NB4 (cell line): ENCODE measurements around the gene FREM1.
A peak's percentile ranks its signal among the peaks of the same experiment; 100 is the strongest.

ENCODE experiments used
- DNase-seq: peaks from one replicate; pipeline ENCODE4 v3.0.0; 2010; ENCODE audit warnings: low read depth
- H3K4me3 ChIP-seq: one replicate; pipeline ENCODE4 v1.5.1; 2011; ENCODE audit warnings: mild to moderate bottlenecking, low read depth, low read length, moderate library complexity
- CTCF ChIP-seq: IDR thresholded peaks from one replicate; pipeline ENCODE4 v1.5.1; 2012; ENCODE audit warnings: low read depth, low read length
- MAX ChIP-seq: IDR thresholded peaks from 2 replicates; pipeline ENCODE4 v1.6.1; 2011; ENCODE audit warnings: low read depth, low read length
- MYC ChIP-seq: IDR thresholded peaks from 2 replicates; pipeline ENCODE4 v1.6.1; 2011; ENCODE audit warnings: low read depth, low read length
- POLR2A ChIP-seq: IDR thresholded peaks from 2 replicates; pipeline ENCODE4 v1.6.1; 2011; ENCODE audit warnings: mild to moderate bottlenecking; ENCODE audit not compliant: insufficient read length; ENCODE audit errors: extremely low read depth

Gene FREM1

GRCh38 chr9:14704281-14704680 is 205.9 kb downstream of the FREM1 start:
- no peak for DNase-seq
- TF ChIP-seq MAX (no peak), POLR2A (no peak), CTCF (no peak), MYC (no peak)
- H3K4me3 ChIP-seq = no peak overlapping the region

GRCh38 chr9:14702200-14702720 is 208.0 kb downstream of the FREM1 start:
- DNase-seq = no peak
- TF ChIP-seq CTCF = no peak
- TF ChIP-seq POLR2A = no peak
- TF ChIP-seq MAX = no peak
- no peak for TF ChIP-seq MYC

GRCh38 chr9:14693251-14693861 is 216.9 kb downstream of the FREM1 start, which contains the start of gene ZDHHC21:
Gene ZDHHC21 (minus strand): TSS chr9:14693432. CDS start chr9:14674340, 19,092 bp downstream.
- peak; percentile 82 for DNase-seq
- TF ChIP-seq POLR2A (no peak), MAX (no peak; the same call in 1 of the 2 replicates), CTCF (no peak), MYC (no peak)
- H3K4me3 ChIP-seq = peak within 1 kb of the TSS; percentile 70

More at GRCh38 chr9:14702200-14702720, 208.0 kb downstream of the FREM1 start:
- H3K4me3 ChIP-seq = no peak overlapping the region

GRCh38 chr9:14692470-14693250 is 217.6 kb downstream of the FREM1 start:
- TF ChIP-seq MAX (no peak), MYC (no peak), CTCF (no peak), POLR2A (no peak)
- DNase-seq = peak; percentile 51
- peak overlapping the region; percentile 70 for H3K4me3 ChIP-seq

- H3K4me3 ChIP-seq = no peak overlapping the region
- DNase-seq = peak; percentile 28
- TF ChIP-seq POLR2A = no peak
- no peak for TF ChIP-seq CTCF
- TF ChIP-seq MYC = no peak
- no peak for TF ChIP-seq MAX
Measured at GRCh38 chr9:14690948-14691730, 219.1 kb downstream of the FREM1 start.
